ENCODE data around the gene ASXL2.
"Not testable (repeated sequence)": the region's sequence is repeated elsewhere in the genome, so short reads cannot be mapped to it uniquely, and the experiment has no call there.

Gene ASXL2

GRCh38 chr2:25829828-25830227, 48.5 kb downstream of the ASXL2 start:
- no peak overlapping the region for H3K4me3 ChIP-seq (ENCODE audit: low read length)
- no peak for DNase-seq (ENCODE audit: low read depth)
- H3K9me3 ChIP-seq (ENCODE audit: control insufficient read depth, low read length): peaks cover 9% of the 10 kb centered on the region
- peak overlapping the region; percentile 76 for H3K9ac ChIP-seq (ENCODE audit: low read length)
- H3K27me3 ChIP-seq (replicated peaks; ENCODE audit: control insufficient read depth, insufficient read depth, low read length): no peaks in the 10 kb centered on the region
- H3K36me3 ChIP-seq (ENCODE audit: control insufficient read depth, insufficient read depth, low read length, severe bottlenecking): peaks cover 8% of the 10 kb centered on the region
- peaks cover 17% of the 10 kb centered on the region for H3K4me1 ChIP-seq (ENCODE audit: control insufficient read depth, insufficient read depth, low read length)

DNA sequence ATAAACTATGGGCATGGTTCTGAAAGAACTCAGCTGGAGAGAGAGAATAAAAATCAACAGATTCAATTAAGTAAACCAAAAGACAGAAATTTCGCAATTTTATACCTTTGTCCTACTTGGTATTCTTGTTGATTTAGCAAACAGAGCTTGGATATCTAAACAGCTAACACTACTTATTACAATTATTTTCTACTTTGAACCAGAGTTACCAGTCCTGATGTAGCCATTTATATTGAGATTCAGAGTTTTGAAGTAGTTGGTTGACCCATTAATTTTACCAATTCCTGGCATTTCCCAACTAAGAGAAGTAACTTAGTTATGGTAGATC, 48.9 kb downstream of the ASXL2 start:
- Histone ChIP-seq H3K4me1 (ENCODE audit: control insufficient read depth, insufficient read depth, low read length) (peaks cover 17% of the 10 kb centered on the region), H3K9ac (ENCODE audit: low read length) (peak overlapping the region; percentile 76), H3K9me3 (ENCODE audit: control insufficient read depth, low read length) (peaks cover 9% of the 10 kb centered on the region), H3K4me3 (ENCODE audit: low read length) (peak overlapping the region; percentile 45), H3K27me3 (replicated peaks; ENCODE audit: control insufficient read depth, insufficient read depth, low read length) (no peaks in the 10 kb centered on the region), H3K36me3 (ENCODE audit: control insufficient read depth, insufficient read depth, low read length, severe bottlenecking) (peaks cover 8% of the 10 kb centered on the region)
- peak; percentile 63 for DNase-seq (ENCODE audit: low read depth)

DNA sequence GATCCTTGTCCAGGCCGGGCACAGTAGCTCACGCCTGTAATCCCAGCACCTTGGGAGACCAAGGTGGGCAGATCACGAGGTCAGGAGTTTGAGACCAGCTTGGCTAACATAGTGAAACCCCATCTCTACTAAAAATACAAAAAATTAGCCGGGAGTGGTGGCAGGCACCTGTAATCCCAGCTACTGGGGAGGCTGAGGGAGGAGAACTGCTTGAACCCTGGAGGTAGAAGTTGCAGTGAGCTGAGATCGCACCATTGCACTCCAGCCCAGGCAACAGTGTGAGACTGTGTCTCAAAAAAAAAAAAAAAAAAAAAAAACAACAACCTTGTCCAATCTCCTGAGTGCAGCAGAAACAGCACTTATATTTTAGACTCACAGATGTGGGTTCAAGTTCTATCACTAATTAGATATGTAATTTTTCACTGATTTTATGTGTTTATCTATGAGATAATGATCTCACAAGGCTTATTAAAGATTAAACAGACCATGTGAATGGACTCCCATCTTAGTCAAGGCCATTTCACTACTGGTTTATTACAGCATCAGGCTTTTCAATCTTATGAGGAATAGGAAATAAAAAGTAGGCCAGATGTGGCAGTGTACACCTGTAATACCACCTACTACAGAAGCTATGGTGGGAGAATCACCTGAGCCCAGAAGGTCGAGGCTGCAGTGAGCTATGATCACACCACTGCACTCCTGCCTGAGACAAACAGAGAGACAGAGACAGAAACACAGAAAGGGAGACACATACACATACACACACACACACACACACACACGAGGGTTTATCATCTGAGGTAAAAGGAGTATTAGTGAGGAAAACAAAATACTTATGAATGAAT, 49.5 kb downstream of the ASXL2 start:
- Histone ChIP-seq H3K4me1 (ENCODE audit: control insufficient read depth, insufficient read depth, low read length) (peaks cover 17% of the 10 kb centered on the region), H3K4me3 (ENCODE audit: low read length) (peak overlapping the region; percentile 45), H3K9ac (ENCODE audit: low read length) (peak overlapping the region; percentile 76)
- H3K36me3 ChIP-seq (ENCODE audit: control insufficient read depth, insufficient read depth, low read length, severe bottlenecking); DNase-seq (ENCODE audit: low read depth); H3K9me3 ChIP-seq (ENCODE audit: control insufficient read depth, low read length); H3K27me3 ChIP-seq (replicated peaks; ENCODE audit: control insufficient read depth, insufficient read depth, low read length): not testable (repeated sequence)

- no peaks in the 10 kb centered on the region for H3K36me3 ChIP-seq (ENCODE audit: control insufficient read depth, insufficient read depth, low read length, severe bottlenecking)
- H3K27me3 ChIP-seq (replicated peaks; ENCODE audit: control insufficient read depth, insufficient read depth, low read length): no peaks in the 10 kb centered on the region
- H3K4me1 ChIP-seq (ENCODE audit: control insufficient read depth, insufficient read depth, low read length): peaks cover 17% of the 10 kb centered on the region
- no peak overlapping the region for H3K4me3 ChIP-seq (ENCODE audit: low read length)
- H3K9ac ChIP-seq (ENCODE audit: low read length): no peak overlapping the region
- no peak for DNase-seq (ENCODE audit: low read depth)
- no peaks in the 10 kb centered on the region for H3K9me3 ChIP-seq (ENCODE audit: control insufficient read depth, low read length)
These were observed 53.0 kb downstream of the ASXL2 start for GRCh38 chr2:25825238-25825637.

DNA sequence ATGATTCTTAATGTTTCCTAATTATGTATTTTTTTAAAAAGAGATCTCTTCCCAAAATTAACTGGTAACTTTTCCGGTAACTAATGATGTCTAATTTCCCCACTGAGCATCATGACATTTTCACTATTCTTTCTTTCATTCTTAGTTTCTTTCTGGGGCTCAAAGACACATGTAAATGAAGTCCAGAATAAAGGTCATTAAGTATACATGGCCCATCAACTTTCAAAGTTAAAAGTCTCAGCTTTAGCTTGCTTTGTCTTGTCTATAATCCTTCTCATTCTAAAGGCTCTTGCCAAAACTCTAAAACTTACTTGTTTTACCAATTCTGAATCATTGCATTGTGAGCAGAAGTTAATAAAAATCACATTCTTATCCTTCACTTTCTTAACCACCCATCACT, 53.6 kb downstream of the ASXL2 start:
- no peak for DNase-seq (ENCODE audit: low read depth)
- no peaks in the 10 kb centered on the region for H3K36me3 ChIP-seq (ENCODE audit: control insufficient read depth, insufficient read depth, low read length, severe bottlenecking)
- no peak overlapping the region for H3K4me3 ChIP-seq (ENCODE audit: low read length)
- peaks cover 16% of the 10 kb centered on the region for H3K4me1 ChIP-seq (ENCODE audit: control insufficient read depth, insufficient read depth, low read length)
- no peak overlapping the region for H3K9ac ChIP-seq (ENCODE audit: low read length)
- no peaks in the 10 kb centered on the region for H3K9me3 ChIP-seq (ENCODE audit: control insufficient read depth, low read length)
- H3K27me3 ChIP-seq (replicated peaks; ENCODE audit: control insufficient read depth, insufficient read depth, low read length): no peaks in the 10 kb centered on the region

- no peaks in the 10 kb centered on the region for H3K9me3 ChIP-seq (ENCODE audit: control insufficient read depth, low read length)
- H3K9ac ChIP-seq (ENCODE audit: low read length): no peak overlapping the region
- no peak for DNase-seq (ENCODE audit: low read depth)
- no peaks in the 10 kb centered on the region for H3K27me3 ChIP-seq (replicated peaks; ENCODE audit: control insufficient read depth, insufficient read depth, low read length)
- no peak overlapping the region for H3K4me3 ChIP-seq (ENCODE audit: low read length)
- H3K36me3 ChIP-seq (ENCODE audit: control insufficient read depth, insufficient read depth, low read length, severe bottlenecking): no peaks in the 10 kb centered on the region
- peaks cover 15% of the 10 kb centered on the region for H3K4me1 ChIP-seq (ENCODE audit: control insufficient read depth, insufficient read depth, low read length)
These were observed 54.1 kb downstream of the ASXL2 start for GRCh38 chr2:25824216-25824615.

- no peaks in the 10 kb centered on the region for H3K9me3 ChIP-seq (ENCODE audit: control insufficient read depth, low read length)
- peak overlapping the region; percentile 74 for H3K4me3 ChIP-seq (ENCODE audit: low read length)
- H3K36me3 ChIP-seq (ENCODE audit: control insufficient read depth, insufficient read depth, low read length, severe bottlenecking): no peaks in the 10 kb centered on the region
- peak overlapping the region; percentile 59 for H3K9ac ChIP-seq (ENCODE audit: low read length)
- peaks cover 12% of the 10 kb centered on the region for H3K4me1 ChIP-seq (ENCODE audit: control insufficient read depth, insufficient read depth, low read length)
- no peak for DNase-seq (ENCODE audit: low read depth)
- H3K27me3 ChIP-seq (replicated peaks; ENCODE audit: control insufficient read depth, insufficient read depth, low read length): no peaks in the 10 kb centered on the region
These were observed 55.8 kb downstream of the ASXL2 start for GRCh38 chr2:25822190-25823117.

- H3K4me1 ChIP-seq (ENCODE audit: control insufficient read depth, insufficient read depth, low read length): peaks cover 22% of the 10 kb centered on the region
- H3K9ac ChIP-seq (ENCODE audit: low read length): peak overlapping the region; percentile 59
- no peak for DNase-seq (ENCODE audit: low read depth)
- H3K4me3 ChIP-seq (ENCODE audit: low read length): peak overlapping the region; percentile 74
- H3K36me3 ChIP-seq (ENCODE audit: control insufficient read depth, insufficient read depth, low read length, severe bottlenecking): no peaks in the 10 kb centered on the region
- no peaks in the 10 kb centered on the region for H3K9me3 ChIP-seq (ENCODE audit: control insufficient read depth, low read length)
- H3K27me3 ChIP-seq (replicated peaks; ENCODE audit: control insufficient read depth, insufficient read depth, low read length): no peaks in the 10 kb centered on the region
These were observed 56.8 kb downstream of the ASXL2 start for GRCh38 chr2:25821225-25822056.

- H3K4me1 ChIP-seq (ENCODE audit: control insufficient read depth, insufficient read depth, low read length): peaks cover 32% of the 10 kb centered on the region
- H3K36me3 ChIP-seq (ENCODE audit: control insufficient read depth, insufficient read depth, low read length, severe bottlenecking): no peaks in the 10 kb centered on the region
- H3K9me3 ChIP-seq (ENCODE audit: control insufficient read depth, low read length): no peaks in the 10 kb centered on the region
- H3K9ac ChIP-seq (ENCODE audit: low read length): no peak overlapping the region
- H3K27me3 ChIP-seq (replicated peaks; ENCODE audit: control insufficient read depth, insufficient read depth, low read length): no peaks in the 10 kb centered on the region
- DNase-seq (ENCODE audit: low read depth): no peak
- no peak overlapping the region for H3K4me3 ChIP-seq (ENCODE audit: low read length)
These were observed 58.7 kb downstream of the ASXL2 start for GRCh38 chr2:25819597-25820039.

- Histone ChIP-seq H3K27me3 (replicated peaks; ENCODE audit: control insufficient read depth, insufficient read depth, low read length) (no peaks in the 10 kb centered on the region), H3K4me1 (ENCODE audit: control insufficient read depth, insufficient read depth, low read length) (peaks cover 36% of the 10 kb centered on the region), H3K9ac (ENCODE audit: low read length) (peak overlapping the region; percentile 39), H3K36me3 (ENCODE audit: control insufficient read depth, insufficient read depth, low read length, severe bottlenecking) (no peaks in the 10 kb centered on the region), H3K4me3 (ENCODE audit: low read length) (peak overlapping the region; percentile 13), H3K9me3 (ENCODE audit: control insufficient read depth, low read length) (no peaks in the 10 kb centered on the region)
- DNase-seq (ENCODE audit: low read depth): no peak
These were observed 60.7 kb downstream of the ASXL2 start for GRCh38 chr2:25817630-25818029.

Measured in adipocyte (in vitro differentiated cells).